Measurements from ENCODE around the gene EPHA5. TPM values are rescaled to one million over a fixed set of nuclear protein-coding genes. Genes with fewer than 3 reads are reported as not detected.

The EPHA5 gene
- total RNA-seq, 1 experiment from 2014 or later, result 15.2 TPM

DNA sequence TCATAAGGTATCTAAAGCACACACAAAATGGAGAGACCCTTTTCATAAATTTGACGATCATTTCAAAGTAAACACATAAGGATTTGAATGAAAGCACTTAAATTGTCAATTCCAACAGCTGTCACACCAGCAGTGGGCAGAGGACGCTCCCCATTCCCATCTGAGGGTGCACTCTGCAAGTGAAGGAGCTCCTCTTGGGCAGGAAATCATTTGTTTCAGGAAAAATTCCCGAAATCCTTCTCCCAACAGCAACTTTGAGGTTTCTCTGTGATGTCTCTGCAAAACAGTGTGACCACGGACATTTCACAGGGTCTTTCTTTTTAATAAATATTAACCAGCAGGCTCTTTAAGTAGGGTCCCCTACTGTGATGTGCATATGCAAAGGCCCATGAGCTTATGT lies 111.0 kb downstream of the EPHA5 start:
- Histone ChIP-seq H3K27me3 (no peaks in the 10 kb centered on the region), H3K4me3 (no peak overlapping the region), H3K9me3 (no peaks in the 10 kb centered on the region), H3K36me3 (peaks cover 17% of the 10 kb centered on the region)
- DNase-seq, result no peak

DNA sequence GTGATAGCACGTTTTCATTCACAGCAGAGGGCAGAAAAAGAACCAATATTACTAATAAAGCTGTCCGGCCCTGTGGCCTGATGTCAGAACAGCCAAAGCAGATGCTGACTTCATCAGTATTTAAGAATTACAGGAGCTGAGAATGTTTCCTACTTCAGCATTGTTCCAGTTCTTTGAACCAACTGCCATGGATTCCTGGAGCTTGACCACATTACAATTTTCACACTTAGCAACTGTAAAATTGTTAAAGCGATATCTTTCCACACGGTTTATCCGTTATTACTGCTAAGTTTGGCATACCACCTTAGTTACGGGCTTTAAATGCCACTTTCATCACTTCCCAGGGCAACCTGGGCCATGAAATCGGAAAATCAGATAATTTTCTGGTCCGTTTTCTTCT lies 118.2 kb downstream of the EPHA5 start:
- no peaks in the 10 kb centered on the region for H3K9me3 ChIP-seq
- no peak for DNase-seq
- no peaks in the 10 kb centered on the region; the same call in none of the 2 replicates for H3K36me3 ChIP-seq
- H3K27me3 ChIP-seq, result no peaks in the 10 kb centered on the region
- H3K4me3 ChIP-seq, result no peak overlapping the region

DNA sequence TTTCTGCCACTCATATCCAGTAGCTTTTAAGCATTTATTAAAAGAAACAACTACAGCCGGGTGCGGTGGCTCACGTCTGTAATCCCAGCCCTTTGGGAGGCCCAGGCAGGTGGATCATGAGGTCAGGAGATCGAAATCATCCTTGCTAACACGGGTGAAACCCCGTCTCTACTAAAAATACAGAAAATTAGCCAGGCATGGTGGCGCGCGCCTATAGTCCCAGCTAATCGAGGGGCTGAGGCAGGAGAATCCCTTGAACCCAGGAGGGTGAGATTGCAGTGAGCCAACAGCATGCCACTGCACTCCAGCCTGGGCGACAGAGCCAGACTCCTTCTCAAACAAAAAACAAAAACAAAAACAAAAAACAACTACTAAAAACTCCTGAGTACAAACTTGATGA lies 119.8 kb downstream of the EPHA5 start:
- Histone ChIP-seq H3K4me3 (no peak overlapping the region), H3K36me3 (peaks cover 5% of the 10 kb centered on the region), H3K27me3 (no peaks in the 10 kb centered on the region), H3K9me3 (no peaks in the 10 kb centered on the region)
- DNase-seq, result no peak

DNA sequence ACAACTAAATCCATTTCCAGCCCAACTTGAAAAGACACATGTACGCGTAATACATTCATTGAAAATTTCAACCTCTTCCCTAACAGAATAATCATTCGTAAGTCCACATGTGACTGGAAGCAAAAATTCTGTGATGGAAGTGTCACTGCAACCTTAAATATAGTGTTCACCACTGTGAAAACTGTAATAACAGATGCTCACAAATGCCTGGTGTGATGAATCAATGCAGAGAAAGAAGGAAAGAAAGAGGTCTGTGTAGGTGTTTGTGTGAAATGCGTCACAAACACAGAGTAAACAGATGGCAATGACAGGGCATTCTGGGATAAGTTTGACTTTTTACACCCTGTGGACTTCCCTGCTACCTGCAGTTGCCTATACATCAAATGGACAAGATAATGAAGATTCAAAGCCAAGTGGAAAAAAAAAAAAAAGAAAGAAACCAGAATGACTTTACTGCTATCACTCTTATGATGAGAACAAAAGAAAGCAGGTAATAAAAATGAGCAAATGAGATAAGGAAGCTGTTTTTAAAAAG lies 123.3 kb downstream of the EPHA5 start:
- DNase-seq, result no peak
- peaks cover 5% of the 10 kb centered on the region for H3K9me3 ChIP-seq
- no peaks in the 10 kb centered on the region for H3K27me3 ChIP-seq
- H3K4me3 ChIP-seq, result no peak overlapping the region
- peaks cover 5% of the 10 kb centered on the region for H3K36me3 ChIP-seq

DNA sequence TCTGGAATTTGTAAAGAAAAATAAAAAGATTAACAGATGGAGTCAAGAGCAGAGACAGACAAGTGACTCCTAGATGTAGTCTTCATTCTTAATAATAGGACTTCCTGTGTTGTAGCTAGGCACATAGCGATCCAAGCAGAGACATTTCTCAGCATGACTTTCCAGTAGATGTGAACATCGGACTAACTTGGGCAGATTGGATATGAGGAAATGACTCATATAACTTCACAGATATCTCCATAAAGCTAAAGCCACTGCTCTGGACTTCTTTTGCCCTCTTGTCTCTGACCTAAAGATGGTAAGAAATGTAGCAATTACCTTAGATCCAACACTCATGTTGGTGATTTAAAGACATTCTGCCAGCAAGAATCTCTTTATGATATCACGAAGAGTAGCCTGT lies 131.7 kb downstream of the EPHA5 start:
- Histone ChIP-seq H3K4me3 (no peak overlapping the region), H3K9me3 (peaks cover 3% of the 10 kb centered on the region; the same call in 1 of the 2 replicates), H3K36me3 (no peaks in the 10 kb centered on the region; the same call in 1 of the 2 replicates), H3K27me3 (no peaks in the 10 kb centered on the region)
- DNase-seq, result peak; percentile 31

DNA sequence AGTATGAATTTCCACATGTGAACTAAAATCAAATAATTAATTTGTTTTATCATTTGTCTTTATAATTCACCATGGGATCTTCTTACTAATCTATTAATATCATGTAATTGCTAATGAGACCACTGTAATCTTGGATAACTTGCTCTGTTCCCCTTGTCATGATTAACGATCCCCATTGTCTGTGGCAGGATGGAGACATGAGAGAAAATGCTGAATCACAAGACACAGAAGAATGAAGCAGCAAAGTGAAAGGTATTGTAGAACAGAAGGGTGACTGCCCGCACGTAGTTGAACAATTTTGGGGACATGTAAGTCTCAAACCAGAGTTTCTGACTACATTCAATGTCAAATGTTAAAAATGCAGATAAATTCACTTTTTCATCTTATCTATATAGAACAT lies 135.2 kb downstream of the EPHA5 start:
- Histone ChIP-seq H3K27me3 (no peaks in the 10 kb centered on the region), H3K9me3 (no peaks in the 10 kb centered on the region), H3K36me3 (peaks cover 3% of the 10 kb centered on the region; the same call in 1 of the 2 replicates), H3K4me3 (no peak overlapping the region)
- no peak for DNase-seq

DNA sequence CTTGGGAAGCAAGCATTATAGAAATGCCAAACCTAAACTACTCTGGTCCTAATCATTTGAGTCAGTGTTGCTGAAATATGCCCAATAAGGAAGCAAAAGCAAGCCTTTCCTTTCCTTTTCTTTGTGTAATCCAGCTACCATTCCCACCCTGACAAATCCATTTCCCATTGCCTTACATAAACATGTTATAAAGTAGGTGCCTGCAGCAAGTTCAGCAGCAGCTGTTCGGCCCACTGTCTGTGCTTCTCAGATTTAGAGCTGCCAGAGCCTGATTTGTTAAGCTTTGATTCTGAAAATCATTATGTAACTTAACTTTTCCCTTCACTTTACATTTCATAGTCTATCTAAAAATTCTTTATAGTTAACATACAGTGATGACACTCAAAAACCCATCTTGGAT lies 148.6 kb downstream of the EPHA5 start:
- peaks cover 28% of the 10 kb centered on the region for H3K36me3 ChIP-seq
- no peaks in the 10 kb centered on the region for H3K27me3 ChIP-seq
- DNase-seq, result no peak
- peaks cover 4% of the 10 kb centered on the region for H3K9me3 ChIP-seq
- H3K4me3 ChIP-seq, result no peak overlapping the region

DNA sequence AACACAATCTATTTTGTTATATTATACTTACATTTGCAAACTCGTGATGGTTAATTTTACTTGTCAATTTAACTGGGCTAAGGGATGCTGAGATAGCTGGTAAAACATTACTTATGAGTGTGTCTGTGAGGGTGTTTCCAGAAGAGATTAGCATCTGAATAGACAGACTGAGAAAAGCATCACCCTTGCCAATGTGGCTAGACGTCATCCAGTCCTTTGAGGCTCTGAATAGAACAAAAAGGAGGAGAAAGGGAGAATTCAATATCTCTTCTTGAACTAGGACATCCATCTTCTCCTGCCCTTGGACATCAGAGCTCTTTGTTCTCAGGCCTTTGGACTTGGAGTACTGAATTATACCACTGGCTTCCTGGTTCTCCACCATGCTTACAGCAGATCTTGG lies 154.6 kb downstream of the EPHA5 start:
- peaks cover 6% of the 10 kb centered on the region for H3K9me3 ChIP-seq
- no peak overlapping the region for H3K4me3 ChIP-seq
- DNase-seq, result no peak
- no peaks in the 10 kb centered on the region for H3K27me3 ChIP-seq
- peaks cover 49% of the 10 kb centered on the region for H3K36me3 ChIP-seq

DNA sequence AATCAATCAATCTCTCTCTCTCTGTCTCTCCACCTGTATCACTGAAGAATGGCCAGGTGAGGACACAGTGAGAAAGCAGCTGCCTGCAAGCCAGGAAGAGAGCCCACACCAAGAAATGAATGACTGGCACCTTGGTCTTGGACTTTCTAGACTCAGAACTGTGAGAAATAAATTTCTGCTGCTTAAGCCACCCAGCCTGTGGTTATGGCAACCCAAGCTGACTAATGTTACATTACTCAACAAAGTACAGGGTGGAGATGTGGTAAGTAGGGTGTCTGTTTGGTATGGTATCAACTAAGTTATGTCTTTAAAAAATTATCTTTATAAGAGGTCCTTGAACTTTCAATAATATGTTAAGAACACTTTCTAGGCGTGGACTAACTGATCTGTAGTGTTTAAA lies 159.3 kb downstream of the EPHA5 start:
- H3K27me3 ChIP-seq, result no peaks in the 10 kb centered on the region
- DNase-seq, result peak; percentile 23
- H3K9me3 ChIP-seq, result peaks cover 6% of the 10 kb centered on the region; the same call in 1 of the 2 replicates
- peaks cover 50% of the 10 kb centered on the region for H3K36me3 ChIP-seq
- no peak overlapping the region for H3K4me3 ChIP-seq

DNA sequence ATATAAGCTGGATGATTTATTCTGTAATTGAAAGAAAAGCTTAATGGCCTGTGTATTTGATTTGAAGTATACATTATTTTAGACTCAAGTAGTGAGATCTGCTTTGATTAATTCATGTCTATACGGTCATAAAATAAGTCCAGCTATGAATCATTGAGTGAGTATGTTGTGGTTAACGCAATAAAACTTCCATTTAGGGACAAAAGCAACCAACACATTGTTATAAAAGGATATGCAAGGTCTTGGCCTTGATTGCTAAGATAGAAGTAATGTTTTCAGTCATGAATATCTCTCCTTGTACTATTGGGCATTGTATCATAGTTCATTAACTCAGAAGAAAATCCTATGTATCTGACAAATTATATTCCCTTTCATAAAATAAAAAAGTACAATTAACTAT lies 162.1 kb downstream of the EPHA5 start:
- Histone ChIP-seq H3K4me3 (no peak overlapping the region), H3K36me3 (peaks cover 47% of the 10 kb centered on the region), H3K9me3 (0 out of 2 replicates have a peak, but pooled peaks cover 11% of the 10 kb centered on the region), H3K27me3 (no peaks in the 10 kb centered on the region)
- no peak for DNase-seq

DNA sequence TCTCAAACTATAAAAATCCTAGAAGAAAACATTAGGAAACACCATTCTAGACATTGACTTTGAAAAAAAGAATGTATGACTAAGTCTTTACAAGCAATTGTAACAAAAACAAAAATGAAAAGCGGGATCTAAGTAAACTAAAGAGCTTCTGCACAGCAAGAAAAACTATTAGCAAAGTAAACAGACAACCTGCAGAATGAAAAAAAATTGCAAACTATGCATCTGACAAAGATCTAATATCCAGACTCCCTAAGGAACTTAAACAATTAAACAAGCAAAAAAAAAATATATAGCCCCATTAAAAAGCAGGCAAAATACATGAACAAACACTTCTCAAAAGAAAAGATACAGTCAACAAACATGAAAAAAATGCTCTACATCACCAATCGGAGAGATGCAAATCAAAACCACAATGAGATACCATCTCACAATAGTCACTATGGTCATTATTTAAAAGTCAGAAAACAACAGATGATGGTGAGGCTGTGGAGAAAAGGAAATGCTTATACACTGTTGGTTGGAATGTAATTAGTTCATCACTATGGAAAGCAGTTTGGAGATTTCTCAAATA lies 168.1 kb downstream of the EPHA5 start:
- H3K36me3 ChIP-seq, result peaks cover 39% of the 10 kb centered on the region
- H3K4me3 ChIP-seq, result no peak overlapping the region
- DNase-seq, result no peak
- peaks cover 13% of the 10 kb centered on the region for H3K9me3 ChIP-seq
- H3K27me3 ChIP-seq, result no peaks in the 10 kb centered on the region

DNA sequence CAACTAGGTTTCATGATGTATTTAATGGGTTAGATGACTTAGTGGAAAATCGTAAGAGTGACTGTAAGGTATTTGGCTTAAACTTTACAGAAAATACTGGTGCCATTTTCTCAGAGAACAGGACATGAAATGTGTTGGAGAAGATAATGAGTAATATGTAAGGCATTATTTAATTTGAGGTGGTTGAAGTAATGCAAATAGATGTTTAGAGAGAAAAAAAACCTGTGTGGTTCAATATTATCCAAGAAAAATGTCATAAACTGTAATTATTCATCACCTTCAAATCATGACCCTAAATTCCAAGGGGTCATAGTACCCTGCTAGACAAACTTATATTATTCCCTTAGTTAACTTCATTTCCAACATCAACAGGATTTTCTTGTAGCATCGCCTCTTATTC lies 171.7 kb downstream of the EPHA5 start:
- no peaks in the 10 kb centered on the region for H3K27me3 ChIP-seq
- peaks cover 6% of the 10 kb centered on the region for H3K9me3 ChIP-seq
- peaks cover 36% of the 10 kb centered on the region for H3K36me3 ChIP-seq
- DNase-seq, result no peak
- no peak overlapping the region for H3K4me3 ChIP-seq

DNA sequence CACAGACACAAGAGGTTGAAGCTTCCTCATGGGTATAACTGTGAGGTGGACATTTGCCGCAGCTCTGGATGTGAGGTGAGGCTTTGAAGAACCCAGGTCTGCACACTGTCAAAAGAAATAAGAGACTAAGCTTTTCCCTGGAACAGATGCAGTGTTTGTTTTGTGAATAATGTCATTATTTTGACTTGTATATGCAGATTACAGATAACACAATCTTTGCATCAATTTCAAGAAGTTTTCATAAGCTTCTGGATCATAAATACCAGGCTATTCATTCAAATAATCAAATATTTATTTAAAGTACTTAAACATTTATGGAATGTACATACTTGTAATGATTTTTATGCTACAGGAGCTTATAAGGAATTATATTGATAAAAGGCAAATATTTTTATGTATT lies 174.8 kb downstream of the EPHA5 start:
- DNase-seq, result no peak
- H3K4me3 ChIP-seq, result no peak overlapping the region
- peaks cover 2% of the 10 kb centered on the region; the same call in 1 of the 2 replicates for H3K9me3 ChIP-seq
- H3K36me3 ChIP-seq, result peaks cover 43% of the 10 kb centered on the region
- no peaks in the 10 kb centered on the region for H3K27me3 ChIP-seq

DNA sequence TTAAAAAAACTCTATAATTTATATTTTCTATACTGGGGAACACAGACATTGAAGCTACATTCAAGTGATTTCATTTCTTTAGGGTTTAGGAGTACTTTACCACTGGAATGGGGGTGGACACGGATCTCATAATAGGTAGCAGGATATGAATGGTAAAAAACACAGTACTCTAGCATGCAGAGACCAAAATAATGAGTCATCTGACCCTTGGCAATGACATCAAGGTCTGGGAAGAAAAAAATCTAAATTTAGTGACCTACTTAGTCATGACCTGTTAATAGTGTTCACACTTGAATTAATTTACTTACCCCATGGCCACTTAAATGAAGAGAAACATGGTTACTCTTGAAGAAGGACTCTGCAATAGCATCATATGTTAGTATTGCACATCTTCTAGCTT lies 187.9 kb downstream of the EPHA5 start:
- Histone ChIP-seq H3K27me3 (no peaks in the 10 kb centered on the region), H3K9me3 (no peaks in the 10 kb centered on the region), H3K36me3 (peaks cover 40% of the 10 kb centered on the region), H3K4me3 (no peak overlapping the region)
- no peak for DNase-seq

DNA sequence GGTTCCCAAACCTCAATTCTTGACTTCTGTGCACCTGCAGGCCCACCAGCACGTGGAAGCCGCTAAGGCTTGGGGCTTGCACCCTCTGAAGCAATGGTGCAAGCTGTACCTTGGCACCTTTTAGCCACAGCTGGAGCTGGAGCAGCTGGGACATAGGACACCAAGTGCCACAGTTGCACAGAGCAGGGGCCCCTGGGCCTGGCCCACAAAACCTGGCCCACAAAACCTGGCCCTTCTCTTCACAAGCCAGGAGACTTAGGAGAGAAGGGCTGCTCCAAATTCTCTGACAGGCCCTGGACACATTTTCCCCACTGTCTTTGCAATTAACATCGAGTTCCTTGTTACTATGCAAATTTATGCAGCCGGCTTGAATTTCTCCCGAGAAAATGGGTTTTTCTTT lies 197.8 kb downstream of the EPHA5 start:
- no peaks in the 10 kb centered on the region for H3K9me3 ChIP-seq

DNA sequence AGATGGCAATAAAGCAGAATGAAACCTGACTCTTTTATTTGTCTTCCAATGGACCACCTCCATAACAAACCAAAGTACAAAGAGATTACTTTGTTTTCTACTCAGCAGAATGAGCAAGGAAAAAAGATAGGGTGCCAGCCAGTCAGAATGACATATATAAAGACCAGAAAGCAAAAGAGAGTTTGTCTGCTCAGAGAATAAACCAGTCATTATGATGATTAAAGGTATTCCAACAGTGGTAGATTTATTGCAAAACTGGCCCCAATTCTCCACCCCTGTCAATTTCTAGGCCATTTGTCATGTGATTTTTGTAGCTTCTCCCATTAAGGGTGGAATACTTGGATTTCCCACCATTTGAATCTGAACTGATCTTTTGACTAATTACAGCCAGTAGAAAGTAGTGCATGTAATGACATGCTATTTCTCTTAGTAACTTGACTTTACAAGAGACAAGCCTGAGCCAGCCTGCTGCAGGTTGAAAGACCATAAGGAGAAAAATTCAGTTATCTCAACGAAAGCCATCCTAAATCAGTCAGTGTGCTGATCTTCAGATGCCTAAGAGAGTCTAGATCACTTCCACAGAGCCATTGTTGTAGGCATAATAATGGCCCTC lies 203.1 kb downstream of the EPHA5 start:
- H3K4me3 ChIP-seq, result no peak overlapping the region
- no peaks in the 10 kb centered on the region for H3K27me3 ChIP-seq
- H3K36me3 ChIP-seq, result peaks cover 18% of the 10 kb centered on the region
- H3K9me3 ChIP-seq, result no peaks in the 10 kb centered on the region; the same call in 1 of the 2 replicates
- DNase-seq, result no peak

More for the DNA sequence above, 197.8 kb downstream of the EPHA5 start:
- Histone ChIP-seq H3K27me3 (no peaks in the 10 kb centered on the region), H3K36me3 (peaks cover 7% of the 10 kb centered on the region), H3K4me3 (no peak overlapping the region)
- DNase-seq, result no peak

DNA sequence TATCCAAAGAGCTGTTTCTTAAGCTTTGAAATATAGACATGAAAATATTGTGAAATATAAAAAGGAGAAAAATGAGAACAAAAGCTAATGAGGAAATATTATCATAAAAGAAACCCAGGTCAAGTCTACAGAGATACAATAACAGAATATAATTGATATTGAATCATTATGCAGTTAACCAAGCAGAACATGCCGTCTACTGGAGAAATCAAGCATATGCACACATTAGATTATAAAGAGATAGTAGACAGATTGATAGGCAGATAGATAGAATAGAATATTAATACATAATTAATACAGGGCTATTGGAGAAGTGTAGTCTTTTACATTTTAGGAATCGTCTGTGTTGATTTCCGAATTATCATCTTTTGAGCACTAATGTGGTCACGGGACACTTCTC lies 208.5 kb downstream of the EPHA5 start:
- H3K27me3 ChIP-seq, result no peaks in the 10 kb centered on the region
- peaks cover 11% of the 10 kb centered on the region for H3K36me3 ChIP-seq
- DNase-seq, result no peak
- no peak overlapping the region for H3K4me3 ChIP-seq
- H3K9me3 ChIP-seq, result no peaks in the 10 kb centered on the region; the same call in 1 of the 2 replicates

DNA sequence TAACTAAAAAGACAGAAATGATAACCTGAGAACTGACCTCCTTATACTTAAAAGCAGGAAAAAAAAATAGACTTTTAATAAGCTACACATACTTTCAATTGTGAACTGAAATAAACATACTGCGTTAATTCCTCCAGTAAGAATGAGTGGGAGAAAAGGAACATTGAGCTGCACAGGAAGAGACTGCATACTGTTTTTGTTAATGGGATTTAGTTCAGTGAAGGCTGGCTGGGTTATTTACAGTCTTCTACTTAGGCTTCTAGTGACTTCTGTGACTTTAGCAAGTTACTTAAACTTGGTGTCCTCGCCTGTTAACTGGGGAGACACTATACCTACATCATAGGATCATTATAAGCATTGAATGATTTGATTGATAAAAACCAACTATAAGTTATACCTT lies 213.3 kb downstream of the EPHA5 start:
- H3K36me3 ChIP-seq, result no peaks in the 10 kb centered on the region; the same call in 1 of the 2 replicates
- no peak for DNase-seq
- no peaks in the 10 kb centered on the region for H3K9me3 ChIP-seq
- H3K4me3 ChIP-seq, result no peak overlapping the region
- H3K27me3 ChIP-seq, result no peaks in the 10 kb centered on the region
